ENCODE data around the gene CARD11.

- no peak for TF ChIP-seq POLR2AphosphoS5 (IDR thresholded peaks at IDR 0.05)
- TF ChIP-seq, protein P1, sequence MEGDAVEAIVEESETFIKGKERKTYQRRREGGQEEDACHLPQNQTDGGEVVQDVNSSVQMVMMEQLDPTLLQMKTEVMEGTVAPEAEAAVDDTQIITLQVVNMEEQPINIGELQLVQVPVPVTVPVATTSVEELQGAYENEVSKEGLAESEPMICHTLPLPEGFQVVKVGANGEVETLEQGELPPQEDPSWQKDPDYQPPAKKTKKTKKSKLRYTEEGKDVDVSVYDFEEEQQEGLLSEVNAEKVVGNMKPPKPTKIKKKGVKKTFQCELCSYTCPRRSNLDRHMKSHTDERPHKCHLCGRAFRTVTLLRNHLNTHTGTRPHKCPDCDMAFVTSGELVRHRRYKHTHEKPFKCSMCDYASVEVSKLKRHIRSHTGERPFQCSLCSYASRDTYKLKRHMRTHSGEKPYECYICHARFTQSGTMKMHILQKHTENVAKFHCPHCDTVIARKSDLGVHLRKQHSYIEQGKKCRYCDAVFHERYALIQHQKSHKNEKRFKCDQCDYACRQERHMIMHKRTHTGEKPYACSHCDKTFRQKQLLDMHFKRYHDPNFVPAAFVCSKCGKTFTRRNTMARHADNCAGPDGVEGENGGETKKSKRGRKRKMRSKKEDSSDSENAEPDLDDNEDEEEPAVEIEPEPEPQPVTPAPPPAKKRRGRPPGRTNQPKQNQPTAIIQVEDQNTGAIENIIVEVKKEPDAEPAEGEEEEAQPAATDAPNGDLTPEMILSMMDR (IDR thresholded peaks at IDR 0.05), result no peak
These were observed 39.2 kb upstream of the CARD11 start for GRCh38 chr7:3082831-3083230.
